HG03558 (cell line): Measurements from ENCODE around the gene OCIAD2.
"Not testable (repeated sequence)": the region's sequence is repeated elsewhere in the genome, so short reads cannot be mapped to it uniquely, and the experiment has no call there.

ENCODE experiments used
- ATAC-seq: cut with Tn5 transposase; IDR thresholded peaks from one replicate; pipeline ENCODE4 v1.9.1; 2021; ENCODE audit warnings: moderate number of reproducible peaks; ENCODE audit not compliant: unreplicated experiment; ENCODE audit errors: extremely low read depth

OCIAD2 gene

GRCh38 chr4:48908687-48909086, 2.1 kb upstream of the OCIAD2 start:
- no peak for ATAC-seq

- ATAC-seq = no peak
These were observed 1.3 kb upstream of the OCIAD2 start for GRCh38 chr4:48907706-48908477.

DNA sequence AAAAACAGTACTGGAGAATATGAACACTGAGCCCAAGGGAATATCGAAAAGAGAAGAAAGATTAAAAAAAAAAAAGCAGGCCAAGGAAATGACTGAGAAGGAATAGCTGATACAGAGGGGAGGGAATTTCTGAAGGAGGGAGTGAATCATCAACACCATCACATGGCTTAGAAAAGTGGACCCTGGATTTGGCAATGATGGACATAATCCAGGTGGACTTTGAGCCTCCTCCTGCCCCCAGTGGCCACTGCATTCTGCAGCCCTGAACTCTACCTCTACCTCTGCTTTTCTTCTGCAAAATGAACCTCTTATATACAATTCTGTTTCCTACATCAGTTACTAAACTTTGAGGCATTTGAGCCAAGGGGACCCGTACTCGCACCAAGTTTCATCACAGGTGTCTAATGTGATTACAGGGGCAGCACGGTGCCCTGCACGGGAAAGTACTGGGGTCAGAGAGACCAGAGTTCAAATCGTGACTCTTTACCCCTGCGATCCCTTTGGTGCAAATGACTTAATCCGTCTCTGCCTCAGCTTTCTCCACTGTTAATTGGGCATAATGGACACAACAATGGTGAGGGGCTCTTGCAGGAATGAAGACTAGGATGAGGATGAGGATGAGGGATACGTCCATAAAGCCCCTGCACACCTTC, 1.1 kb downstream of the OCIAD2 start:
- ATAC-seq = no peak

DNA sequence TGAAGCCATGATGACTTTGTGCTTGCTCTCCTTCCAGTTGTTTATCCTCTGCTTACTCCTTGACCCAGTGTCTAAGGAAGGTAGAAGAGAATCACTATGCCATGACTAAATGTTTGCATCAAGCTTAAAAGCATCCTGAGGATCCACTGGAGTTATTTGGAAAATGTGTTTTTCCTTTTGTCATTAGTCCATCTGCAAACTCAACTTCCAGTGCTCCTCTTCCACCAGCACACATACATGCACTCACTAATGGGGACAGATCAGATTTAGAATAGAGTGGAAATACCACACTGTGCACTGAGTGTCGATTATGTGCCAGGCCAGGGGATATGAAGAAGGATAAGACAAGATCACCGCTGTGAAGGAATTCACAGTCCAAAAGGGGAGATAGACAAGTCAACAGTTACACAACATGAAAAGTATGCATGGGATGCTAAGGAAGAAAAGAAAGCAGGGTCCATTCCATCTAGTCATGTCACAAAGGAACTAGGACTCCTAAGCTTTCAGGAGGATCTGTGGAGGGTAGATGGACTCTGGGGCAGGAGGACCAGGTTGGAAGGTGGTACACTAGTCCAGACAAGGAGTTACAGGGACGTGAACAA, 1.9 kb downstream of the OCIAD2 start:
- ATAC-seq = no peak

- ATAC-seq = no peak
These were observed 2.5 kb downstream of the OCIAD2 start for GRCh38 chr4:48904101-48904500.

- ATAC-seq = no peak
These were observed 4.3 kb downstream of the OCIAD2 start for GRCh38 chr4:48902266-48902665.

- ATAC-seq = no peak
These were observed 5.4 kb downstream of the OCIAD2 start for GRCh38 chr4:48901196-48901595.

DNA sequence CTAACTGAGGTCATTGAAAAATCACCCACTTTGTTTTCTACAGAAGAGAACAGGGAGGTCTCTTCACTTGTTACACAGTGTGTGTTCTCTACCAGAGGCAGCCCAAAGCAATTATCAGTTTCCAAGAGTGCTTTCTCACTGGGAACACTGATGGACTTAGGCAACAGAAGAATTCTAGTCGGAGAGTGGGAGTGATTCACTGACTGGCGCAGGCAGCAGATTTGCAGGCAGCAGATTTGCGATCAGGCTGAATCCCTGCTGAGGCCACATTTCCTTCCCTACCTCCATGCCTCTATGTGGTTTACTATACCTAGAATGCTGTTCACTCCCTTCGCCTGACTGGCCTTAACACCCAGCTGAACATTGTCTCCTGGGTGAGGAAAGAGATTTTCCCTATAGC, 6.6 kb downstream of the OCIAD2 start:
- ATAC-seq = no peak

- ATAC-seq = no peak
These were observed 7.2 kb downstream of the OCIAD2 start for GRCh38 chr4:48899432-48899749.

DNA sequence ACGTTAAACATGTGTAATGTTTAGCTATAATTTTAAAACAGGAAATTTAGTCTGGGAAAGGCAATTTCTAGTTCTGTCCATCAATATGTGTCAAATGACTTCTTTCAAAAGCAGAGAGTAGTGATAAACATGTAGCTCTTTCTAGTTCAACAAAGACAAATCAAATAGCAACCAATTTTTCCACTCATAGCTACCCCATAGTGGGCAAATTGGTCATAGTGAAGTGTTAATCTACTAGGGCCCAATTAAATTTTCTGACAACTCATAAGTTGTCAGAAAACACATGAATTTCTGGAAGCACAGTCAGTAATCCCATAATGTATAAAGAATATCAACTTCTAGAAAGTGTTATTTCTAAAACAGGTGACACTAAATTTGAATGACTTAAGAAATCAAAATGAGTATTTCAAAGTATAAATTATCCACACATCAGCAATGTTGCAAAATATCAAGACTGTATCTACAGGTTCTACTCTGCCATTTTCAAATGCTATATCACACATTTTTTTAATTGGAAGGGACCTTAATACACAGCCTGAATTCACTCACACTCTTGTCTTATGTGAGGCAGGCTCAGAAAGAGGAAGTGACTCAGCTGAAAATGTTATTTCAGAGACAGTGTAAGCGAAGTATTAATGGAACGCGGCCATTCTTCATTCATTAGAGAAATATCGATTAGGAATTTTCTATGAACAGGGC, 7.7 kb downstream of the OCIAD2 start:
- no peak for ATAC-seq

DNA sequence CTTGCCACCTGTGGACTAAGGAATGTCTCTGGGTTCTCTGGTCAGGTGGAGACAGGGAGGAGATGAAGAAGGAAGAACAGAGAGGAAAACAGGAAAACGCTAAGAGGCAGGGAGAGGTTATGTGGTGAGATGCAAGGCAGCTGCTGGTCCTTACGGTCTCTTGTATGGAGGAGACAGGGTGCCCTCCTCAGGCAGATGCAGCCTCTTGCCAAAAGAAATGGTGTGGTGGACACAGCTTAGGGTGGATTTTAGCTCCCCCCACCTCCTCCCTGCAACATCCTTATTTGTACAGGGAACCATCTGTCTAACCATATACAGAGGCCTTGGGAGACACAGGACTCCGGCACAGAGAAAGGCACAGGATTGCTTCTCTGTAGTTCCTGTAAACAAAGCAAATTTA, 9.7 kb downstream of the OCIAD2 start:
- no peak for ATAC-seq

DNA sequence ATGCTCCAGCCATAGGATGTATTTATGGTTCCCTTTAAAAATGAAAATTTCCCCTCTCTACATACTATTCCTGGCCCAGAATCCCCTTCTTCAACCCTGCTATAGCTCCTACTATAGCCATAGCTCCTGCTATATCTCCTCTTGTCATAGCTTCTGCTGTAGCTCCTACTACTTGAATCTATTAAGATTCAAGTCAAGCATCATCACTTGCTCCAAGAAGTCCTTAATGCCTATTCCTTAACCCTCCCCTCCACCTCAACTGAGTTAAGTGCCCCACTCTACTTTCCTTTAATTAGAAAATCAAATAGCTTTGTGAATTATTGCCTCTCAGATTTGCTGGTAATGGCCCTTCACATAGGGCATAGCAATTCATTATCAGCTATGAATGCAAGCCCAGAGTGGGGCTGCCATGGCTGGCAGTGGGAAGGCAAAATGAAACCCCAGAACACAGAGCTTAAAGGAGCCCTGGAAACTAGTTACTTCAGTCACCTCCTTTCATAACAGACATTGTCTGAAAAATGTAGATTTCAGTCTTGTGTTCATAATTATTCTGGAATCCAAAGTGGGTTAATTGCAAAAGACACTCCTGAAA, 15.4 kb downstream of the OCIAD2 start:
- no peak for ATAC-seq

DNA sequence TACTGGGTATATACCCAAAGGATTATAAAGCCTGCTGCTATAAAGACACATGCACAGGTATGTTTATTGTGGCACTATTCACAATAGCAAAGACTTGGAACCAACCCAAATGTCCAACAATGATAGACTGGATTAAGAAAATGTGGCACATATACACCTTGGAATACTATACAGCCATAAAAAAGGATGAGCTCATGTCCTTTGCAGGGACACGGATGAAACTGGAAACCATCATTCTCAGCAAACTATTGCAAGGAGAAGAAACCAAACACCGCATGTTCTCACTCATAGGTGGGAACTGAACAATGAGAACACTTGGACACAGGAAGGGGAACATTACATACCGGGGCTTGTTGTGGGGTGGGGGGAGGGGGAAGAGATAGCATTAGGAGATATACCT, 16.8 kb downstream of the OCIAD2 start:
- not testable (repeated sequence) for ATAC-seq

DNA sequence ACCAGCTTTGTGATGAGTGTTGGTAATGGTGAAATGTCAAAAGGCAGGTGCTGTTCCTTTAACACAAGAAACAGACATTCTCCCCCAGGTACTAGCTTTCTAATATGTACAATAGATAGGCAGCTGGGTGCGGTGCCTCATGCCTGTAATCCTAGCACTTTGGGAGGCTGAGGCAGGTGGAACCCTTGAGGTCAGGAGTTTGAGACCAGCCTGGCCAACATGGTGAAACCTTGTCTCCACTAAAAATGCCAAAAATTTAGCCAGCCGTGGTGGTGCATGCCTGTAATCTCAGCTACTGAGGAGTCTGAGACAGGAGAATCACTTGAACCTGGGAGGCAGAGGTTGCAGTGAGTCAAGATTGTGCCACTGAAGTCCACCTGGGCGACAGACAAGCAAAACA, 24.9 kb downstream of the OCIAD2 start:
- ATAC-seq = not testable (repeated sequence)

- ATAC-seq = no peak
These were observed 26.8 kb downstream of the OCIAD2 start for GRCh38 chr4:48879561-48880442.

- ATAC-seq = no peak
These were observed 28.6 kb downstream of the OCIAD2 start for GRCh38 chr4:48877827-48878535.

GRCh38 chr4:48864696-48865095, 41.9 kb downstream of the OCIAD2 start:
- not testable (repeated sequence) for ATAC-seq

DNA sequence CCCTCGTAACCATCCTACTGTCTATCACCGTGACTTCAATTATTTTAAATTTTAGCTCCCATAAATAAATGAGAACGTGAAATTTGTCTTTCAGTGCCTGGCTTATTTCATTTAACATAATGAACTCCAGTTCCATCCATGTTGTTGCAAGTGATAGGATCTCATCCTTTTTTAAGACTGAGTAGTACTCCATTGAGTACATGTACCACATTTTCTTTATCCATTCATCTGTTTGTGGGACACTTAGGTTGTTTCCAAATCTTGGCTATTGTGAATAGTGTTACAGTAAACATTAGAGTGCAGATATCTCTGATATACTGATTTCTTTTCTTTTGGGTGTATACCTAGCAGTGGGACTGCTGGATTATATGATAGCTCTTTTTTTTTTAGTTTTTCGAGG, 42.8 kb downstream of the OCIAD2 start:
- no peak for ATAC-seq

DNA sequence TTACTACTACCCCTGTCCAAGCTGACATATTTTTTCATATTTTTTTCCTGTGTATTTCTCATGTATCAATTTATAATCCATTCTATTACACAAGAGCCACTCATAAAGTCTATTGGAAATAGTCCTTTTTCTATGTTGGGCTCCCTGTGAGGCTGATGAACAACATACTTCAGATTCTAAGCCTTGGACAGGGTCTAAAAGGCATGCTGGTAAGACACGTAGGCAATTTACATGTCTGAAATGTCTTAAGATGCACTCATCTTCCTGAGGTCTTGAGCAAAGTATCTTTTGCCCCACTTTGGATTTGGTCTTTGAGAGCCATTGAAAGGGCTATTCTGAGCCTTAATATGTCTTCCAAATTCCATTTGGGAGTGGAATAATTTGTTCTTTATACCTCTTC, 43.9 kb downstream of the OCIAD2 start:
- no peak for ATAC-seq
